T-helper 2 cell (primary cell): ENCODE data around the gene FHIT.

ENCODE experiments used
- DNase-seq, 5 experiments: peaks; one replicate each; pipeline versions ENCODE4 v3.0.0 to v3.0.0-alpha.2; 2012 to 2022

Gene FHIT

GRCh38 chr3:60015032-60015705 lies 1236.1 kb downstream of the FHIT start:
- no peak for DNase-seq

GRCh38 chr3:60013241-60013640 lies 1238.0 kb downstream of the FHIT start:
- DNase-seq = no peak

GRCh38 chr3:60011218-60011617 lies 1240.0 kb downstream of the FHIT start:
- no peak for DNase-seq

GRCh38 chr3:60010781-60011180 lies 1240.5 kb downstream of the FHIT start:
- peak in 4 of 5 experiments; percentile 28 to 99 (median 67) for DNase-seq

GRCh38 chr3:60009931-60010478 lies 1241.2 kb downstream of the FHIT start:
- no peak for DNase-seq

GRCh38 chr3:60001369-60001768 lies 1249.9 kb downstream of the FHIT start:
- no peak for DNase-seq

- no peak for DNase-seq
Measured at GRCh38 chr3:60000311-60001105, 1250.7 kb downstream of the FHIT start.

GRCh38 chr3:59998058-59998457 lies 1253.2 kb downstream of the FHIT start:
- DNase-seq = no peak

GRCh38 chr3:59997583-59997982 lies 1253.7 kb downstream of the FHIT start:
- DNase-seq = no peak

GRCh38 chr3:59996056-59996455 lies 1255.2 kb downstream of the FHIT start:
- peak in 1 of 5 experiments; percentile 16 for DNase-seq

- peak in 1 of 5 experiments; percentile 88 for DNase-seq
Measured at GRCh38 chr3:59995563-59995962, 1255.7 kb downstream of the FHIT start.

- peak in 1 of 5 experiments; percentile 12 for DNase-seq
Measured at GRCh38 chr3:59994732-59995304, 1256.4 kb downstream of the FHIT start.

GRCh38 chr3:59992578-59992977 lies 1258.7 kb downstream of the FHIT start:
- DNase-seq = peak in 1 of 5 experiments; percentile 14

- DNase-seq = no peak
Measured at GRCh38 chr3:59990915-59991314, 1260.3 kb downstream of the FHIT start.

- DNase-seq = no peak
Measured at GRCh38 chr3:59982510-59982909, 1268.7 kb downstream of the FHIT start.

GRCh38 chr3:59981377-59981776 lies 1269.9 kb downstream of the FHIT start:
- peak in 3 of 5 experiments; percentile 12 to 46 (median 13) for DNase-seq

- DNase-seq = no peak
Measured at GRCh38 chr3:59980576-59980975, 1270.7 kb downstream of the FHIT start.

- peak in 1 of 5 experiments; percentile 16 for DNase-seq
Measured at GRCh38 chr3:59979542-59979941, 1271.7 kb downstream of the FHIT start.

GRCh38 chr3:59978979-59979378 lies 1272.3 kb downstream of the FHIT start:
- DNase-seq = peak in 1 of 5 experiments; percentile 32

GRCh38 chr3:59970796-59971195 lies 1280.5 kb downstream of the FHIT start:
- no peak for DNase-seq

GRCh38 chr3:59970376-59970775 lies 1280.9 kb downstream of the FHIT start:
- no peak for DNase-seq

- DNase-seq = no peak
Measured at GRCh38 chr3:59968513-59969045, 1282.7 kb downstream of the FHIT start.

GRCh38 chr3:59963676-59964075 lies 1287.6 kb downstream of the FHIT start:
- peak in 1 of 5 experiments; percentile 63 for DNase-seq
